GM10266 (cell line): ENCODE data around the gene B3GAT3.
A peak's percentile ranks its signal among the peaks of the same experiment; 100 is the strongest.

ENCODE experiments used
- DNase-seq: peaks from one replicate; pipeline ENCODE4 v3.0.0; 2012; ENCODE audit errors: extremely low spot score
- TF ChIP-seq, protein P1 (sequence below): IDR thresholded peaks from 2 replicates; pipeline ENCODE4 v1.5.1; 2012; ENCODE audit warnings: mild to moderate bottlenecking, low read depth; ENCODE audit not compliant: control insufficient read depth, insufficient read depth; ENCODE audit errors: missing control alignments

Gene B3GAT3

DNA sequence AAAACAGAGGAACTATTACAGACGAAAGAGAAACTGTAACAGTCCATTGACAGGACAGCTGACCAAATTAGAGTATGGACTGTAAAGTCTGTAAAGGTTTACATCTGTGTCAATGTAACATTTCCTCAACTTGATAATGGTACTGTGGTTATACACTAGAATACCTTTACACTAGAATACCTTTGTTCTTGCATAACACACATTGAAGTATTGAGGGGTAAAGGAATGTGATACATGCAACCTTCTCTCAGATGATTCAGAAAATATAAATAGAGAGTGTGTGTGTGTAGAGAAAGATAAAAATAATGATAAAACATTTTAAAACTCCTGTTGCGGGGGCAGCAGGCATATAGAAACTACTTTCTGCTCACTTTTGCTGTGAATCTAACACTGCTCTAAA, 42.5 kb downstream of the B3GAT3 start:
- DNase-seq, result no peak
- TF ChIP-seq, protein P1, sequence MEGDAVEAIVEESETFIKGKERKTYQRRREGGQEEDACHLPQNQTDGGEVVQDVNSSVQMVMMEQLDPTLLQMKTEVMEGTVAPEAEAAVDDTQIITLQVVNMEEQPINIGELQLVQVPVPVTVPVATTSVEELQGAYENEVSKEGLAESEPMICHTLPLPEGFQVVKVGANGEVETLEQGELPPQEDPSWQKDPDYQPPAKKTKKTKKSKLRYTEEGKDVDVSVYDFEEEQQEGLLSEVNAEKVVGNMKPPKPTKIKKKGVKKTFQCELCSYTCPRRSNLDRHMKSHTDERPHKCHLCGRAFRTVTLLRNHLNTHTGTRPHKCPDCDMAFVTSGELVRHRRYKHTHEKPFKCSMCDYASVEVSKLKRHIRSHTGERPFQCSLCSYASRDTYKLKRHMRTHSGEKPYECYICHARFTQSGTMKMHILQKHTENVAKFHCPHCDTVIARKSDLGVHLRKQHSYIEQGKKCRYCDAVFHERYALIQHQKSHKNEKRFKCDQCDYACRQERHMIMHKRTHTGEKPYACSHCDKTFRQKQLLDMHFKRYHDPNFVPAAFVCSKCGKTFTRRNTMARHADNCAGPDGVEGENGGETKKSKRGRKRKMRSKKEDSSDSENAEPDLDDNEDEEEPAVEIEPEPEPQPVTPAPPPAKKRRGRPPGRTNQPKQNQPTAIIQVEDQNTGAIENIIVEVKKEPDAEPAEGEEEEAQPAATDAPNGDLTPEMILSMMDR, result no peak

DNA sequence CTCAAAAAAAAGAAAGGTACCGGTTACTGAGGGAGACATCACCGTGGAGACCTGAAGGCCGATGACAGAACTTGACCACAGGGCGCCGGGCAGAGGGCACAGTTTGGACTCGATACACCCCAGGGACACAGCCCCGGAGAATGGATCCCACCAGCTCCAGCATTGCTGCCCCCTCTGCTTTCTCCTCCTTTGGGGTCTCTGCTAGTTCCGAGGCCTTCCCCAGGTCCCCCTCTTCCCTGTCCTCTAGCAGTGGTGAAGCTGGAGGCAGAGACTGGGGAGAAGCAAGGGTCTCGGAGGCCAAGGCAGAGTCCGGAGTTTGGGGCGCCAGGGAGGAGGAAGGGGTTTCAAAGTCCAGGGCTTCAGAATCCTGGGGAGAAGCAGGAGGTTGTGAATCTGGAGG, 43.2 kb downstream of the B3GAT3 start:
- DNase-seq, result no peak
- TF ChIP-seq, protein P1, result no peak

DNA sequence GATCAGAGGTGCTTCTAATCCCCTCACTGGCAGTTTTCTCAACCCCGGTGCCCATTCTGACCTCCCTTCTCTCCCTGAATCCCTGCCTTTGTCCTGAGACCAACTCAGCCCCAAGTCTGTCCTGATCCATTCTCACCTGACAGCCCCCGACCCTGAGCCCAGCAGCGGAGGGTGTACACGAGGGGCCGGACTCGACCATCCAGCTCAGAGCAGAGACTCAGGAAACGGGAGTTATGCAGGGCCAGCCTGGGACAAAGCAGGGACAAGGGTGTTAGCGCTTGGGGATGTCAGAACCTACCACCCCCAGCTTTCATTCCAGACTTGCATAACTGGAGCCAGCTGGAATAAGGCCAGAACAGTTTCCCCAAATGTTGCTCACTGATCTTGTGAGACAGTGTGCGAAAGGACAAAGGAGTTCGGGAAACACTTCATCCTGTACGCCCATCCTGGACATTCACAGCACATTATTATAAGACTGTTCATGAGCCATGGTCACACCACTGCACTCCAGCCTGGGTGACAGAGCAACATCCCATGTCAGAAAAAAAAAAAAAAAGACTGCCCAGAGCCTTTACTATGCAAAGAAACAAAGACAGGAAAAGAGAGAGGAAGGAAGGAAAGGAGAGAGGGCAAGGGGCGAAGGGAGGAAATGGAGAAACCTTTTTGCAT, 44.6 kb downstream of the B3GAT3 start:
- no peak for DNase-seq
- TF ChIP-seq, protein P1, result no peak

DNA sequence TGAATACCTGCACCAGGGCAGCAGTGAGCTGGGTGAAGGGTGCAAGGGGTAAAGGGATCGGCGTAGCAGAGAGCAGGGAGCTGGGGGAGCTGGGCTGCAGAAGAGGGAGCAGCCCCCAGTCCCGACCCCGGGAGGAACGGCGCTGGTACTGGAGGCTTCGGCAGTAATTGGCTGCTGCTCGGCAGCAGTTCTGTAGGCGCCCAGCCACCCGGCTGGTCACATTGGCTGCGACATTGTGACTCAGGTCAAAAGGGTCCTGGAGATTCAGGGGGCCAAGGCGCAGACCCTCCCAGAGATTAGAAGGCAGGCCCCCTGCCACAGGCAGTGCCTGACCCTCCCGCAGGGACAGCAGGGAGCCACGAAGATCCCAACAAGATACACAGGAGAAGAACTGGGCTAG, 45.9 kb downstream of the B3GAT3 start:
- TF ChIP-seq, protein P1, result no peak
- no peak for DNase-seq

DNA sequence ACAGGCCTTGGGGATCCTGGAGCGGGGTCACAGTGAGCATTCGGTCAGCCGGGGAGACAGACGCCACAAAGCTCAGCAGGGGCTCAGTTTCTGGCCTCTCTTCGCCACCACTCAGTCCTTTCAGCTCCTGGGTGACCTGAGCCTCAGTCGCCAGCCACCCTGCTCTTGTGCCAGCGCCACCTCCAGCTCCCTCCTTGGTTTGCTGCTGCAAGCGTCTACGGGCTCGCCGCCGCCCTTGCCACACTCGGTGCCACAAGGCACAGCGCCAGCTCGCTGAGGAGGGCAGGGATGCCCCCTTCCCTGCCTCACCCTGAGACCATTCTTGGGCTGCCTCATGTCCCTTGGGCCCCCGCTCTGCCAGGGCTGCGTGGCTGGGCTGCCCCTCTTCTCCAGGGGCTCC, 46.6 kb downstream of the B3GAT3 start:
- no peak for DNase-seq

DNA sequence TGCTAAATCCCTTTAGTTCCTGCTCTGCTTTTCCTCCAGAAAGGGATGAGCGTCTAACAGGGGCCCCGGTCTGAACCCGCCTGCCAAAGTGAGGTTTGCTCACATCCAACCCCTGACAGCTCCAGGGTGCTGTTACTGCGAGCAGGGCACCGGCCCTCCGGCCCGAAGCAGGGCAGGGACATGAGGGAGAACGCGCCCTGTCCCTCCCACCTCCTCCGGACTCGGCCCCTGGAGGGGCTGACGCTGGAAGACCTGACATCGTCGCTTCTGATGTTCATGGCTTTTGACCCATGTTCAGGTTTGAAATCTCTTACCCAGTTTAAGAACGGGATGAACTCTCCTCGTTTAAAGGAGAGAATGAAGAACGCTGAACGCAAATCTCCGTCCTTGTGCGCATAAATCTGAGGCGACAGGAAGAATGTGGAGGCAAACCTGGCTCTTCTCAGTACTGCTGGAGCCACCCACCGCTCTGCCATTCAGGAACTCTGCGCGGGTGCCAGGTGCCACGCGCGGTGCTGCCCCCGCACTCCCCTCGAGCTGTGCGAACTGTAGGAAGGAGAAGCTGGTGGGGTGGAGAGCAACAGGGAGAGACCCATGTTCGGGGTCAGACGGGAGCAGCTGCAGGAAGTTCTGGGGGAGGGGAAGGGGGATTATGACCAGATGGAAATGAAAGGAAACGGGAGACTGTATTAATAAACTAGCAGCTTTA, 47.3 kb downstream of the B3GAT3 start:
- TF ChIP-seq, protein P1, result no peak
- DNase-seq, result no peak

More for the DNA sequence above, 46.6 kb downstream of the B3GAT3 start:
- TF ChIP-seq, protein P1, result no peak

DNA sequence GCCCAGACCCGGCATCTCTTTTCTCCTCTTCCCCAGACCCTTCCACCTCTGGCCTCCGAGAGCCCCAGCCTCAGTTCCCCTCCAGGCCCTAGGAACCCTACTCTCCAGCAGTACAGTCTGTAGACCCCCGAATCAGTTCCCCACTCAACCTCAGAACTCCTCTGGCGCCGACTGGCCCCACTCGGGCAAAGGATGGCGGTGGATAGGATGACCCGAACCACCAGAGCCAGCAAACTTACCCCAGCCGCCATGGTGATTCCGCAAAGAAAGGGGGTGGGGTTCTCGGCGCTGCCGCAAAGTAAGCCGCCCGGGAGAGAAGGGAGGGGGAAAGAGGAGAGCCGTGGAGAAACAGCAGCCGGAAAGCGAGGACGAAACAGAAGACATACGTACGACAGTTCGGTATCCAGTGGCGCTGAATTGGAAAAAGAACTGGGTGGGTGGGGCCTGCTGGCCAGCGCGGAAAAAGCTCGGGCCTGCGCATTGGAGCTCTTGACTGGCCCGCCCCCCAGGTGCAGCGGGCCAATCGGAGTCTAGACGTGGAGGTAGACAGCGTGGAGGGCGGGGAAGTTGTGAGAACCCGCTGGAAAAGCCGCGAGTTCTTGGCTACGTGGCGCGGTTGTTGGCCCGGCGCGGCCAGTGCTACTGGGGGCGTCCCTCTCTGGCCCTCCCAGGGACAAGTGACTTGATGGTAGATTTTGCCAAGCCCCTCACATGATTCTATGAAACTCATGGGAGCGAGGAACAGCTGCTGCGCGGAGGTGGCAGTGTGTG, 48.0 kb downstream of the B3GAT3 start, which contains the start of gene EEF1G:
TSS of gene EEF1G (minus strand) at position 300 of the 771 bp plus-strand sequence. CDS start at position 251, 49 bp downstream.
- DNase-seq, result peak; percentile 94

More for the DNA sequence above, 48.0 kb downstream of the B3GAT3 start, which contains the start of gene EEF1G:
- TF ChIP-seq, protein P1, result no peak
